ENCODE data around the gene NELFCD. TPM values are rescaled to one million over a fixed set of nuclear protein-coding genes. Genes with fewer than 3 reads are reported as not detected.
A peak's percentile ranks its signal among the peaks of the same experiment; 100 is the strongest.

The NELFCD gene
- total RNA-seq, 2 experiments from 2014 or later, result 95.7 to 97.0 TPM

GRCh38 chr20:59006167-59006863 lies 25.3 kb downstream of the NELFCD start:
- H3K27me3 ChIP-seq (ENCODE audit: control insufficient read depth in 1 of 2, insufficient read depth in 2 of 2, low read length in 2 of 2), result no peaks in the 10 kb centered on the region
- Mint-ChIP-seq H3K27ac (peak overlapping the region; percentile 76), H3K4me3 (peak overlapping the region; percentile 86), H3K36me3 (ENCODE audit: low read depth) (peaks cover 5% of the 10 kb centered on the region), H3K4me1 (ENCODE audit: low read depth) (peaks cover 42% of the 10 kb centered on the region), H3K27me3 (no peaks in the 10 kb centered on the region), H3K9me3 (no peaks in the 10 kb centered on the region)
- peak overlapping the region; percentile 72 for H3K4me3 ChIP-seq (ENCODE audit: low read length)
- intact Hi-C loops (cut with DNase I, micrococcal nuclease), result no loop called here
- peak overlapping the region in 1 of 2 donors; percentile 48 for H3K27ac ChIP-seq (ENCODE audit: low read depth in 1 of 2, low read length in 2 of 2)
- ATAC-seq (ENCODE audit: poor library complexity) (peak; percentile 8), DNase-seq (peak in 1 of 14 experiments; percentile 22)
- no peaks in the 10 kb centered on the region for H3K36me3 ChIP-seq (ENCODE audit: insufficient read depth, low read length)
- ChIA-PET POLR2A (interaction anchor here (2.3 kb wide), 1 partner anchor 25 kb away, joined by 17 read pairs; the partner anchor contains the start of gene ATP5F1E), CTCF (no interaction called here)
- no peak for TF ChIP-seq CTCF (IDR thresholded peaks at IDR 0.05)
- H3K9me3 ChIP-seq (ENCODE audit: control insufficient read depth in 1 of 2, insufficient read depth in 1 of 2, low read length in 2 of 2), result no peaks in the 10 kb centered on the region
- H3K4me1 ChIP-seq (ENCODE audit: insufficient read depth, low read length), result peaks cover 45% of the 10 kb centered on the region

GRCh38 chr20:59006864-59007664 lies 26.0 kb downstream of the NELFCD start, which contains the start of gene CTSZ:
CTSZ (minus strand) TSS chr20:59007254; CDS start chr20:59007128, 126 bp downstream.
- ATAC-seq (ENCODE audit: poor library complexity) (peak; percentile 55), DNase-seq (peak in 10 of 14 experiments; percentile 14 to 73 (median 36))
- ChIA-PET CTCF (no interaction called here), POLR2A (interaction anchor here (2.3 kb wide), 1 partner anchor 25 kb away, joined by 17 read pairs; the partner anchor contains the start of gene ATP5F1E)
- no peak for TF ChIP-seq CTCF (IDR thresholded peaks at IDR 0.05)
- H3K4me1 ChIP-seq (ENCODE audit: insufficient read depth, low read length), result peaks cover 45% of the 10 kb centered on the region
- Mint-ChIP-seq H3K4me1 (ENCODE audit: low read depth) (peaks cover 42% of the 10 kb centered on the region), H3K4me3 (peak within 1 kb of the TSS; percentile 88), H3K27ac (peak within 1 kb of the TSS; percentile 78), H3K27me3 (no peaks in the 10 kb centered on the region), H3K36me3 (ENCODE audit: low read depth) (no peaks in the 10 kb centered on the region), H3K9me3 (no peaks in the 10 kb centered on the region)
- H3K9me3 ChIP-seq (ENCODE audit: control insufficient read depth in 1 of 2, insufficient read depth in 1 of 2, low read length in 2 of 2), result no peaks in the 10 kb centered on the region
- H3K36me3 ChIP-seq (ENCODE audit: insufficient read depth, low read length), result no peaks in the 10 kb centered on the region
- intact Hi-C loops (cut with DNase I, micrococcal nuclease), result no loop called here
- H3K4me3 ChIP-seq (ENCODE audit: low read length), result peak within 1 kb of the TSS; percentile 72
- H3K27me3 ChIP-seq (ENCODE audit: control insufficient read depth in 1 of 2, insufficient read depth in 2 of 2, low read length in 2 of 2), result no peaks in the 10 kb centered on the region
- H3K27ac ChIP-seq (ENCODE audit: low read depth in 1 of 2, low read length in 2 of 2), result peak within 1 kb of the TSS in 1 of 2 donors; percentile 48

- H3K9me3 Mint-ChIP-seq, result no peaks in the 10 kb centered on the region
- H3K27me3 Mint-ChIP-seq, result no peaks in the 10 kb centered on the region
- peak overlapping the region; percentile 88 for H3K4me3 Mint-ChIP-seq
- H3K27me3 ChIP-seq (ENCODE audit: control insufficient read depth in 1 of 2, insufficient read depth in 2 of 2, low read length in 2 of 2), result no peaks in the 10 kb centered on the region
- DNase-seq (peak in 3 of 14 experiments; percentile 24 to 80 (median 69)), ATAC-seq (ENCODE audit: poor library complexity) (no peak)
- peaks cover 45% of the 10 kb centered on the region for H3K4me1 ChIP-seq (ENCODE audit: insufficient read depth, low read length)
- CTCF ChIA-PET, result no interaction called here
- H3K27ac ChIP-seq (ENCODE audit: low read depth in 1 of 2, low read length in 2 of 2), result no peak overlapping the region
- peaks cover 39% of the 10 kb centered on the region for H3K4me1 Mint-ChIP-seq (ENCODE audit: low read depth)
- POLR2A ChIA-PET, result interaction anchor here (1.0 to 1.2 kb wide), 2 partner anchors 24 to 103 kb away, joined by 3 to 4 read pairs; partner anchors contain the start of gene ATP5F1E
- H3K4me3 ChIP-seq (ENCODE audit: low read length), result peak overlapping the region; percentile 45
- TF ChIP-seq CTCF (IDR thresholded peaks at IDR 0.05), result no peak
- intact Hi-C loops (cut with DNase I, micrococcal nuclease), result loop anchor here in 1 of 2 experiments (2.0 kb wide), 1 partner anchor 23 kb away; no protein-coding TSS in a partner anchor
- no peaks in the 10 kb centered on the region for H3K36me3 Mint-ChIP-seq (ENCODE audit: low read depth)
- H3K36me3 ChIP-seq (ENCODE audit: insufficient read depth, low read length), result no peaks in the 10 kb centered on the region
- peak overlapping the region; percentile 78 for H3K27ac Mint-ChIP-seq
- no peaks in the 10 kb centered on the region for H3K9me3 ChIP-seq (ENCODE audit: control insufficient read depth in 1 of 2, insufficient read depth in 1 of 2, low read length in 2 of 2)
Observed at GRCh38 chr20:59007665-59008511, 26.8 kb downstream of the NELFCD start.

All from CD4-positive, alpha-beta T cell (primary cell).